Measurements from ENCODE around the gene ZNF292. TPM values are rescaled to one million over a fixed set of nuclear protein-coding genes. Genes with fewer than 3 reads are reported as not detected.

ZNF292 gene
- total and polyA plus RNA-seq, 2 donors (not counting 3 experiments of a cell fraction or from before 2014, with no cell fraction given), result 3.5 to 24.9 TPM

DNA sequence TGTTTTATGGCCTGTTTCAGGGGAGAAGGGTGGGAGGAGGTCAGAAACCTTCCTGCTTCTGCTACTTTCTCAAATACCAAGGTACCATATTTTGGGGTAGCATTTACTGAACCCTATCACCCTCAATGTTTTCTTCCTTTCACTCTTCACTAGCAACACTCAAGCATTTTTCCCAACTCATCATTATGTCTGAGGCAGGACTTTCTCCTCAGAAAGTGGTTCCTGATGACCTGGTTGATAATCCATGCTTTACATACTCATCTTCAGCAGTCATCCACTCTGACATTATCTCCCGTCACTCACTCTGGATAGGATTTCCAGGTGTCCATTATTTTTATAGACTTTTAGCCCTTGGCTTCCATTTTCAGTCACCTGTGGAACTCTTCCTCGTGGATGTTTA lies 21.1 kb downstream of the ZNF292 start:
- Histone ChIP-seq H3K27ac (ENCODE audit: insufficient read depth, low read depth, low read length) (no peak overlapping the region), H2AFZ (ENCODE audit: low read depth, low read length) (no peak overlapping the region), H3K9ac (replicated peaks; ENCODE audit: extremely low read depth, insufficient read depth, low read length) (no peak overlapping the region), H3K4me2 (ENCODE audit: insufficient read depth, low read length) (no peak overlapping the region), H3K4me3 (replicated peaks in 1 of 3; ENCODE audit: insufficient read depth in 1 of 3, low read depth in 1 of 3, low read length in 3 of 3) (no peak overlapping the region), H3K36me3 (ENCODE audit: control insufficient read depth in 2 of 2, extremely low read depth in 1 of 2, insufficient read depth in 2 of 2, low read length in 2 of 2) (no peaks in the 10 kb centered on the region), H3K27me3 (ENCODE audit: control insufficient read depth in 2 of 2, insufficient read depth in 2 of 2, low read length in 2 of 2) (no peaks in the 10 kb centered on the region), H3K9me1 (replicated peaks; ENCODE audit: control insufficient read depth, extremely low read depth, insufficient read depth, low read length) (no peaks in the 10 kb centered on the region), H3K4me1 (ENCODE audit: control insufficient read depth, extremely low read depth, insufficient read depth, low read length) (no peaks in the 10 kb centered on the region), H3K79me2 (ENCODE audit: control insufficient read depth, insufficient read depth, low read length) (peaks cover 78% of the 10 kb centered on the region), H3K9me3 (replicated peaks; ENCODE audit: control insufficient read depth, insufficient read depth, low read length) (no peaks in the 10 kb centered on the region), H4K20me1 (replicated peaks; ENCODE audit: control insufficient read depth, extremely low read depth, insufficient read depth, low read length) (peaks cover 12% of the 10 kb centered on the region)
- no TSS peak for BruUV-seq (replicated peaks)
- POLR2A ChIA-PET, result interaction anchor here (0.6 kb wide), 1 partner anchor 21 kb away, joined by 10 read pairs; no protein-coding TSS in a partner anchor
- intact Hi-C loops (cut with micrococcal nuclease), result no loop called here
- CTCF ChIA-PET, result interaction anchor here (0.8 kb wide), 1 partner anchor 11 kb away, joined by 4 read pairs; no protein-coding TSS in a partner anchor
- TF ChIP-seq FOS (IDR thresholded peaks at IDR 0.05; ENCODE audit: borderline replicate concordance, insufficient read depth, low read length) (no peak), GATA2 (IDR thresholded peaks at IDR 0.05; ENCODE audit: insufficient read depth, insufficient read length, low read depth, low read length) (no peak), JUN (IDR thresholded peaks at IDR 0.05; ENCODE audit: borderline replicate concordance, insufficient read depth, insufficient read length, low read depth) (no peak), MYC (IDR thresholded peaks at IDR 0.05; ENCODE audit: low read depth, low read length) (no peak), MAX (IDR thresholded peaks at IDR 0.05; ENCODE audit: insufficient read depth, insufficient read length) (no peak), EZH2 (IDR thresholded peaks at IDR 0.05; ENCODE audit: borderline replicate concordance, low read depth, low read length, severe bottlenecking) (no peak), CTCF (IDR thresholded peaks at IDR 0.05; ENCODE audit: extremely low read depth in 1 of 2, insufficient read depth in 1 of 2, low read depth in 1 of 2, low read length in 2 of 2) (no peak)
- dilution Hi-C loops (cut with MboI; ENCODE audit: extremely low pct_ligation_motif_present, low sequenced_read_pairs), result no loop called here
- DNase-seq (ENCODE audit: low read depth, low spot score) (no peak), FAIRE-seq (no peak)
